Adrenal gland (tissue), 12 donors: Measurements from ENCODE around the gene DARS2. TPM values are rescaled to one million over a fixed set of nuclear protein-coding genes. Genes with fewer than 3 reads are reported as not detected.
A peak's percentile ranks its signal among the peaks of the same experiment; 100 is the strongest.

ENCODE experiments used
- DNase-seq, 7 donors: peaks; one replicate each; pipeline ENCODE4 v3.0.0-alpha.2; 2019 to 2020
- H3K27ac ChIP-seq, 5 donors: fragments of 200-600 bp; sonication (generic) in 4 of 5; 1 replicate in 3 of 5; 2 replicates in 2 of 5; pipeline versions ENCODE4 v1.5.1 to v1.8.0; 2016 to 2020; ENCODE audit warnings: mild to moderate bottlenecking in 1 of 5
- H3K27me3 ChIP-seq: fragments of 200-600 bp; 2 replicates; pipeline ENCODE4 v1.8.0; 2021
- H3K36me3 ChIP-seq, 2 donors: fragments of 200-600 bp; replicated peaks in 1 of 2; 1 replicate in 1 of 2; 2 replicates in 1 of 2; pipeline versions ENCODE4 v1.5.1 to v1.8.0; 2018 to 2022
- H3K4me1 ChIP-seq, 2 donors: fragments of 200-600 bp; replicated peaks in 1 of 2; 1 replicate in 1 of 2; 2 replicates in 1 of 2; pipeline versions ENCODE4 v1.5.1 to v1.8.0; 2018 to 2021
- H3K4me3 ChIP-seq, 4 donors: fragments of 200-600 bp; sonication (generic) in 3 of 4; one replicate each; pipeline ENCODE4 v1.5.1; 2016 to 2018
- H3K9me3 ChIP-seq, 3 donors: fragments of 200-600 bp; sonication (generic) in 1 of 3; replicated peaks in 1 of 3; 1 replicate in 2 of 3; 2 replicates in 1 of 3; pipeline versions ENCODE4 v1.5.1 to v1.8.0; 2016 to 2021
- CTCF ChIP-seq, 6 experiments: fragments of 450-650 bp in 4 of 6; fragments of 200-600 bp in 2 of 6; sonication (generic) in 1 of 6; IDR thresholded peaks; 1 replicate in 5 of 6; 2 replicates in 1 of 6; pipeline versions ENCODE4 v1.5.1 to v1.8.0; 2016 to 2021; ENCODE audit warnings: antibody characterized with exemption in 6 of 6, mild to moderate bottlenecking in 2 of 6, moderate library complexity in 1 of 6
- POLR2A ChIP-seq, 2 donors: fragments of 450-650 bp; IDR thresholded peaks; one replicate each; pipeline ENCODE4 v1.6.1; 2017; ENCODE audit warnings: antibody characterized with exemption in 2 of 2, mild to moderate bottlenecking in 2 of 2, moderate library complexity in 1 of 2
- WGBS, 4 donors: extraction: QIAGEN DNeasy Blood & Tissue Kit in 2 of 4; methylation state at CpG; one replicate each; pipeline versions ENCODE4 v1.1.5 to v1.1.7; 2013 to 2017; 5-methylcytosine and 5-hydroxymethylcytosine counted together
- intact Hi-C, 2 donors: fragments of 100-400 bp; cut with DNase I; formaldehyde crosslinking; loops; one replicate each; pipeline versions ENCODE4 v1.14.1 to v1.15.0; 2022 to 2023
- polyA plus RNA-seq, 3 donors: library from polyadenylated mRNA; stranded (reverse); fragments of 200-250 nt in 2 of 3; fragments of 350-450 nt in 1 of 3; fragmentation: Illumina TruSeq in 1 of 3; extraction: RNeasy Lipid Tissue Mini Kit (QIAGEN cat#74804) in 1 of 3; gene quantifications; one replicate each; pipeline ENCODE4 v1.2.3, GENCODE V29; 2013 to 2014
- total RNA-seq, 9 donors: library from RNA; depleted of rRNA in 4 of 9; stranded (reverse); fragments of >200 nt in 4 of 9; fragments of 120-200 nt in 1 of 9; fragmentation: NEBNext Ultra II Directional in 1 of 9; extraction: Animal tissue kit (Norgen Biotek cat#: 25700) in 1 of 9; gene quantifications; one replicate each; pipeline versions ENCODE4 v1.1.0 to v1.2.4, GENCODE V29; 2013 to 2023
- donor health status: healthy with polysubstance abuse.
- donor health status: Bipolar disorder and iron deficiency.
- donor health status: DM: yes; HTN: yes; CAD: no.
- donor health status: DM: no; HTN: no; CAD: no.
- donor health status: DM: no; HTN: no; CAD: no.
- donor health status: DM: yes; HTN: yes; CAD: no.

The DARS2 gene
- total and polyA plus RNA-seq, 12 donors: 6.2 to 35.1 (median 25.1) TPM

DNA sequence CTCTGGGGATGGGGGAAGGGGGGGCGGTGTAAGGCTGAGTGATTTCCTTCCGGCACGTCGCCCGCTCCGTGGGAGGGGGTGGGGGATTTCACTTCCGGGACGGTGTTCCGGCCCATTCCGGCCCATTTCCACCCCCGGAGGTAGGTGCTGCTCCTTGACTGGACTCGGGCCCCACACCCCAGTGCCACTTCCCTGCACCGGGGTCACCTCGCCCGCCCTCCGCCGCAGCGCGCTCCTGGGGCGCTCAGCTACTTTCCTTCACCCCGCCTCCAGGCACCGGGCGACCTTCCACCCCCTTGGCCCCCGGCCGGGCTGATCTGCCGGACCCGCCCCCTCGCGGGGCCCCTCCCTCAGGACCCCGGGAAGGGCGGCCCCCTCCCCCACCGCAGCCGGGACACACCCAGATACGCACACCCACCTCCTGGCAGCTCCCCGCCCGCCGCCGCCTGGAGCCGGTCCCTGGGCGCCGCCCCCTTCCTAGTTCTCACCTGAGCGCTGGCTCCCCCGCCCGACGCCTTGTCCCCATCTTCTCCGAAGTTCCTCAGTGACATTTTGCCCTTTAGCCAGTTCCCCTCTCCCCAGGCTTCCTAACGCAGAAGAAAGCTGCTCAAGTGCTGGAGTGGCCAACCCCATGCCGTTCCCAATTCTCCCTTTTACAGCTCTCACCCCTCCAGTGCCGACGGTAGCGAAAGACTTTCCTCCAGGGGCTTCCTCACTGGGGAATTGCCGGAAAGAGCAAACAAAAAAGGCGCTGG is 44.0 kb downstream of the DARS2 start, which contains the start of gene ZBTB37:
TSS of gene ZBTB37 (plus strand) at position 115 of the 755 bp plus-strand sequence. CDS start 1,846 bp downstream, outside the sequence.
- peak within 1 kb of the TSS; percentile 75 to 99 (median 90) for H3K27ac ChIP-seq
- peaks cover 0 to 42% of the 10 kb centered on the region in 2 donors for H3K36me3 ChIP-seq
- TF ChIP-seq CTCF (IDR thresholded peaks at IDR 0.05) (no peak), POLR2A (IDR thresholded peaks at IDR 0.05) (peak in 1 of 2 donors; percentile 8)
- intact Hi-C loops: no loop called here
- WGBS, 4 donors: 0 to 1% (median 0%) methylated on average over 17 to 53 of the region's 53 CpGs
- H3K27me3 ChIP-seq: no peaks in the 10 kb centered on the region
- no peaks in the 10 kb centered on the region for H3K9me3 ChIP-seq
- H3K4me1 ChIP-seq: peaks cover 27 to 60% of the 10 kb centered on the region in 2 donors
- DNase-seq: peak; percentile 82 to 91 (median 89)
- H3K4me3 ChIP-seq: peak within 1 kb of the TSS; percentile 40 to 94 (median 84)

DNA sequence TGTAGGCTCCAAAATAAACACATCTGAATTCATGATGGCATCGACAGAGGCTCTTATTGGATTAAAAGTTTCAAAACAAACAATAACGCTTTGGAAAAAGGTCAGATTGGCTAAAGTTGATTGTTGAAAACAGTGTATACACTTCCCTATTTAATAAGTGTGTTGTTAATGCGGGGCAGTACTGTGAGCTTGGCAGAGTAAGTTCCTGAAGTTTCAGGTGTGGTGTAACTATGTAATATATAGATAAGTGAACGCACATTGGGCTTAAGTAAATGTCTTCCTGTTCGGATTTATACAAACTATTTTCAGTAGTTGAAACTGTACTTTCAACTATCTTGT is 44.5 kb downstream of the DARS2 start:
- intact Hi-C loops: no loop called here
- peaks cover 27 to 56% of the 10 kb centered on the region in 2 donors for H3K4me1 ChIP-seq

GRCh38 chr1:173870252-173871075 is 46.0 kb downstream of the DARS2 start:
- H3K4me3 ChIP-seq: no peak overlapping the region
- no peaks in the 10 kb centered on the region for H3K9me3 ChIP-seq
- WGBS, 4 donors: 67 to 72% (median 71%) methylated on average over 14 to 15 of the region's 15 CpGs
- H3K36me3 ChIP-seq: peaks cover 0 to 35% of the 10 kb centered on the region in 2 donors
- no peaks in the 10 kb centered on the region for H3K27me3 ChIP-seq
- peak; percentile 46 to 87 (median 80) for DNase-seq
- peaks cover 27 to 42% of the 10 kb centered on the region in 2 donors for H3K4me1 ChIP-seq
- H3K27ac ChIP-seq: peak overlapping the region in 4 of 5 donors; percentile 75 to 99 (median 94)
- intact Hi-C loops: no loop called here
- TF ChIP-seq POLR2A (IDR thresholded peaks at IDR 0.05): peak in 1 of 2 donors; percentile 75
- TF ChIP-seq CTCF (IDR thresholded peaks at IDR 0.05): no peak

More for the DNA sequence above, 44.5 kb downstream of the DARS2 start:
- Histone ChIP-seq H3K4me3 (peak overlapping the region in 3 of 4 donors; percentile 77 to 94 (median 91)), H3K36me3 (peaks cover 0 to 42% of the 10 kb centered on the region in 2 donors), H3K27ac (peak overlapping the region; percentile 75 to 99 (median 90)), H3K9me3 (no peaks in the 10 kb centered on the region), H3K27me3 (no peaks in the 10 kb centered on the region)
- 1 to 4% (median 3%) methylated on average over 5 of the region's 5 CpGs for WGBS, 4 donors
- TF ChIP-seq CTCF (IDR thresholded peaks at IDR 0.05) (no peak), POLR2A (IDR thresholded peaks at IDR 0.05) (no peak)
- no peak for DNase-seq

DNA sequence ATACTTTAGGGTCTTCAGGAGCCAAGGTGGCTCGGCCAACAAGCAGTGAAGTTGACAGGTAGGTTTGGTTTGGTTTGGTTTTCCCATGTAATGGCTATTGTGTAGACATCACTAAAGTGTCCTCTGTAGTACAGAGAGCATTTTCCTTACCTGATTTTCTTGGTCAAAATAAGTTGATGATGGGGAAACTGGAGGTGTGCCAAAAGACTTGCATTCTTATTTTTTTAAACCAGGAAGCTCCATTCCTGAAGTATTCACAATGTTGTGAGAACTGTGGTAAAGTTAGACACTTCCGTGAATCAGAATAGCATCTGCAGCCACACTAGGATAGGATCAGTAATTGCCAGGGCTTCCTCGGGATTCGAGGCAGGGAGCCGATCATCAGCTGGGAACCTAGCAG is 46.6 kb downstream of the DARS2 start:
- H3K36me3 ChIP-seq: peaks cover 0 to 33% of the 10 kb centered on the region in 2 donors
- H3K4me3 ChIP-seq: no peak overlapping the region
- no peak overlapping the region for H3K27ac ChIP-seq
- TF ChIP-seq POLR2A (IDR thresholded peaks at IDR 0.05) (no peak), CTCF (IDR thresholded peaks at IDR 0.05) (no peak)
- H3K4me1 ChIP-seq: peaks cover 27 to 36% of the 10 kb centered on the region in 2 donors
- intact Hi-C loops: no loop called here
- WGBS, 4 donors: 79 to 92% (median 86%) methylated on average over 2 to 5 of the region's 5 CpGs
- no peaks in the 10 kb centered on the region for H3K27me3 ChIP-seq
- no peak for DNase-seq
- H3K9me3 ChIP-seq: no peaks in the 10 kb centered on the region
